Retinal pigment epithelial cell (primary cell): ENCODE measurements around the gene SIPA1L3.

Experiments used
- DNase-seq: peaks from one replicate; pipeline ENCODE4 v3.0.0-alpha.2; 2010; ENCODE audit warnings: low read depth
- H3K4me3 ChIP-seq: 2 replicates; pipeline ENCODE4 v1.5.1; 2011; ENCODE audit warnings: mild to moderate bottlenecking, low read length, control low read depth, moderate library complexity
- CTCF ChIP-seq: conservative IDR thresholded peaks from 2 replicates; pipeline ENCODE4 v1.5.1; 2011; ENCODE audit warnings: low read depth, low read length, control low read depth, inconsistent platforms

SIPA1L3 gene

GRCh38 chr19:38099966-38100365 is 193.0 kb downstream of the SIPA1L3 start:
- no peak for TF ChIP-seq CTCF
- no peak for DNase-seq

GRCh38 chr19:38100589-38100988 is 193.6 kb downstream of the SIPA1L3 start:
- no peak for TF ChIP-seq CTCF
- DNase-seq = no peak
- no peak overlapping the region for H3K4me3 ChIP-seq

More at GRCh38 chr19:38099966-38100365, 193.0 kb downstream of the SIPA1L3 start:
- no peak overlapping the region for H3K4me3 ChIP-seq

- TF ChIP-seq CTCF = no peak
- no peak overlapping the region for H3K4me3 ChIP-seq
- no peak for DNase-seq
These were observed 194.7 kb downstream of the SIPA1L3 start for GRCh38 chr19:38101723-38102122.

- no peak for DNase-seq
- H3K4me3 ChIP-seq = no peak overlapping the region
- TF ChIP-seq CTCF = no peak
These were observed 198.6 kb downstream of the SIPA1L3 start for GRCh38 chr19:38105574-38105973.

- H3K4me3 ChIP-seq = no peak overlapping the region
- DNase-seq = no peak
- TF ChIP-seq CTCF = no peak
These were observed 200.1 kb downstream of the SIPA1L3 start for GRCh38 chr19:38107129-38107528.

- no peak overlapping the region for H3K4me3 ChIP-seq
- TF ChIP-seq CTCF = no peak
- no peak for DNase-seq
These were observed 204.9 kb downstream of the SIPA1L3 start for GRCh38 chr19:38111898-38112297.

- no peak for TF ChIP-seq CTCF
- no peak for DNase-seq
- no peak overlapping the region for H3K4me3 ChIP-seq
These were observed 207.6 kb downstream of the SIPA1L3 start for GRCh38 chr19:38114651-38115050.
